ENCODE data around the gene CHD2. TPM values are rescaled to one million over a fixed set of nuclear protein-coding genes. Genes with fewer than 3 reads are reported as not detected.

The CHD2 gene
- total and polyA plus RNA-seq, 10 of the 15 experiments (the other 5 are each of a cell fraction or from before 2014, with no cell fraction given), result 38.1 to 94.7 (median 63.3) TPM

DNA sequence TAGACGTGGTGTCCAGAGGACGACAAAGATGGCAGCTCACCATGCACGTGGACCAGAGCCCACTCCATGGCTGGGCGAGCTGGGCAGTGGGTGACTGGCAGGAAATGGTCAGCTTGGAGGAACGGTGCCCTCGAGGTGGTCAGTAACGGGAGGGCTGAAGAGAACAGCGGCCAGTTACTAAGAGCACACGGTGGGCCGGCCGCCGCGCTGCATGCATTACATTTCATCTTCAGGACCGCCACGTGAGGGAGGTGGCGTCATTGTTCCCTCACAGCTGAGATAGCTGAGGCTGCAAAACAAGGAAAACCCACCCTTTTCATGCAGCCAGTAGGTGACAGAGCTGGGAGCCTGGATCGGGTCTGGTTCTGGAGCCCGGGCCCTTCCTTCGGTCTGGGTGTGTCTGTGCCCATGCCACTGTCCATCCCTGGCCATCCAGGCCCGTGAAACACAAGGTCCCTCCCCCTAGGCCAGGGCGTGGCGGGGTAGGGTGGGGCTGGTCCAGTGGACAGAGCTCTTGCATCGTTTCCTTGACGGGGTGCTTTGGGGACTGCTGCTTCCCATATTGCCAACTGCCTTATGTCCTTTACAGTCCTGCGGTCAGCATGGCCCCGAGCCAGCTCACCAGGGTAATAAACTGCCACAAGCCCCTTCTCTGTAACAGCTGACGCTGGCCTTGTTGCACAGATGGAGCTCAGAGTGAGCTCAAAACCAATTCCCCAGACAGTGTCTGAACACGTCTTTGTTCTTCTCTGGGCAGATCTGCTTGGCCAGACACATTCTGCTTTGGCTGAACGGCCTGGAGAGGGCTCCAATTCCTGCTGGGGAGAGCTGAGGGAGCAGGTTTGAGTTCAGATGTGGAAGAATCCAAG is 137.1 kb downstream of the CHD2 start:
- Histone ChIP-seq H4K20me1 (ENCODE audit: control insufficient read depth, insufficient read depth) (no peaks in the 10 kb centered on the region), H3K4me2 (ENCODE audit: control insufficient read depth, insufficient read depth) (no peak overlapping the region), H3K4me3 (no peak overlapping the region), H3K4me1 (ENCODE audit: control insufficient read depth, insufficient read depth, low read length) (no peaks in the 10 kb centered on the region), H3K9ac (ENCODE audit: control insufficient read depth, insufficient read depth, low read length) (no peak overlapping the region), H3K36me3 (ENCODE audit: control insufficient read depth in 2 of 2, insufficient read depth in 2 of 2, low read length in 1 of 2) (no peaks in the 10 kb centered on the region), H3K27me3 (replicated peaks in 1 of 2; ENCODE audit: control insufficient read depth in 2 of 2, insufficient read depth in 2 of 2, low read length in 1 of 2) (no peaks in the 10 kb centered on the region), H3K79me2 (ENCODE audit: control insufficient read depth, insufficient read depth, low read length) (no peaks in the 10 kb centered on the region), H3K9me3 (replicated peaks; ENCODE audit: control insufficient read depth, insufficient read depth, low read length) (no peaks in the 10 kb centered on the region), H3K27ac (ENCODE audit: control insufficient read depth, insufficient read depth) (no peak overlapping the region), H2AFZ (ENCODE audit: control insufficient read depth, low read depth, low read length) (no peak overlapping the region)
- in situ Hi-C loops (cut with MboI) (loop anchor here (5.0 to 25.0 kb wide), 2 partner anchors 1085 to 1275 kb away; no protein-coding TSS in a partner anchor), intact Hi-C loops (cut with micrococcal nuclease; ENCODE audit: unreplicated experiment) (loop anchor here (10.0 kb wide), 1 partner anchor 242 kb away; no protein-coding TSS in a partner anchor)
- FAIRE-seq (no peak), DNase-seq (ENCODE audit: low read depth, low spot score) (no peak), ATAC-seq (no peak)
- RAD21 ChIA-PET (ENCODE audit: unreplicated experiment), result no interaction called here
- POLR2A ChIA-PET, result no interaction called here
- WGBS (ENCODE audit: insufficient coverage, insufficient replicate concordance, low lambda C conversion rate, missing lambda C conversion rate), result 47% methylated on average over 29 of the region's 29 CpGs
- no TSS peak for BruUV-seq (replicated peaks)
- CTCF ChIA-PET, result interaction anchor here (0.6 to 2.2 kb wide), 6 partner anchors 9 to 1083 kb away, joined by 3 to 9 read pairs (median 5); no protein-coding TSS in a partner anchor
- SMC1A ChIA-PET (ENCODE audit: uncharacterized antibody, unreplicated experiment), result interaction anchor here (2.4 kb wide), 1 partner anchor 1083 kb away, joined by 5 read pairs; no protein-coding TSS in a partner anchor
- TF ChIP-seq, protein P1, sequence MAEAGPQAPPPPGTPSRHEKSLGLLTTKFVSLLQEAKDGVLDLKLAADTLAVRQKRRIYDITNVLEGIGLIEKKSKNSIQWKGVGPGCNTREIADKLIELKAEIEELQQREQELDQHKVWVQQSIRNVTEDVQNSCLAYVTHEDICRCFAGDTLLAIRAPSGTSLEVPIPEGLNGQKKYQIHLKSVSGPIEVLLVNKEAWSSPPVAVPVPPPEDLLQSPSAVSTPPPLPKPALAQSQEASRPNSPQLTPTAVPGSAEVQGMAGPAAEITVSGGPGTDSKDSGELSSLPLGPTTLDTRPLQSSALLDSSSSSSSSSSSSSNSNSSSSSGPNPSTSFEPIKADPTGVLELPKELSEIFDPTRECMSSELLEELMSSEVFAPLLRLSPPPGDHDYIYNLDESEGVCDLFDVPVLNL (IDR thresholded peaks at IDR 0.05; ENCODE audit: low read depth, low read length), result no peak
- TF ChIP-seq HCFC1 (IDR thresholded peaks at IDR 0.05; ENCODE audit: low read length) (no peak), PRDM15 (CRISPR knock-in tag; IDR thresholded peaks at IDR 0.05) (no peak), ZSCAN29 (IDR thresholded peaks at IDR 0.05) (no peak), PML (IDR thresholded peaks at IDR 0.05; ENCODE audit: low read length) (no peak), SKIL (IDR thresholded peaks at IDR 0.05; ENCODE audit: low read depth, poor library complexity, severe bottlenecking) (no peak), NFXL1 (IDR thresholded peaks at IDR 0.05; ENCODE audit: borderline replicate concordance) (no peak), FOXK2 (IDR thresholded peaks at IDR 0.05) (no peak)
- TF ChIP-seq, protein P2, sequence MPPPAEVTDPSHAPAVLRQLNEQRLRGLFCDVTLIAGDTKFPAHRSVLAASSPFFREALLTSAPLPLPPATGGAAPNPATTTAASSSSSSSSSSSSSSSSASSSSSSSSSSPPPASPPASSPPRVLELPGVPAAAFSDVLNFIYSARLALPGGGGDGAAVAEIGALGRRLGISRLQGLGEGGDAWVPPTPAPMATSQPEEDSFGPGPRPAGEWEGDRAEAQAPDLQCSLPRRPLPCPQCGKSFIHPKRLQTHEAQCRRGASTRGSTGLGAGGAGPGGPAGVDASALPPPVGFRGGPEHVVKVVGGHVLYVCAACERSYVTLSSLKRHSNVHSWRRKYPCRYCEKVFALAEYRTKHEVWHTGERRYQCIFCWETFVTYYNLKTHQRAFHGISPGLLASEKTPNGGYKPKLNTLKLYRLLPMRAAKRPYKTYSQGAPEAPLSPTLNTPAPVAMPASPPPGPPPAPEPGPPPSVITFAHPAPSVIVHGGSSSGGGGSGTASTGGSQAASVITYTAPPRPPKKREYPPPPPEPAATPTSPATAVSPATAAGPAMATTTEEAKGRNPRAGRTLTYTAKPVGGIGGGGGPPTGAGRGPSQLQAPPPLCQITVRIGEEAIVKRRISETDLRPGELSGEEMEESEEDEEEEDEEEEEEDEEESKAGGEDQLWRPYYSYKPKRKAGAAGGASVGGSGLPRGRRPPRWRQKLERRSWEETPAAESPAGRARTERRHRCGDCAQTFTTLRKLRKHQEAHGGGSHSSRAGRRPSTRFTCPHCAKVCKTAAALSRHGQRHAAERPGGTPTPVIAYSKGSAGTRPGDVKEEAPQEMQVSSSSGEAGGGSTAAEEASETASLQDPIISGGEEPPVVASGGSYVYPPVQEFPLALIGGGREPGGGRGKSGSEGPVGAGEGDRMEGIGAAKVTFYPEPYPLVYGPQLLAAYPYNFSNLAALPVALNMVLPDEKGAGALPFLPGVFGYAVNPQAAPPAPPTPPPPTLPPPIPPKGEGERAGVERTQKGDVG (CRISPR knock-in tag; IDR thresholded peaks at IDR 0.05), result no peak

Measured in GM12878 (cell line).